ENCODE results near the gene CHD1L.

GRCh38 chr1:147252540-147252939 lies 10.1 kb downstream of the CHD1L start:
- TF ChIP-seq CTCF (optimal IDR thresholded peaks at IDR 0.05 in 1 of 3, IDR thresholded peaks at IDR 0.05 in 1 of 3, conservative IDR thresholded peaks at IDR 0.05 in 1 of 3; ENCODE audit: extremely low read depth in 1 of 3, insufficient read depth in 2 of 3, low read length in 3 of 3) (no peak), EZH2 (IDR thresholded peaks at IDR 0.05; ENCODE audit: low read length) (no peak)
